Fibroblast of gingiva (primary cell): ENCODE data around the gene B9D1.

Source experiments
- DNase-seq: peaks from one replicate; pipeline ENCODE4 v3.0.0-alpha.2; 2011; ENCODE audit warnings: low read depth

Gene B9D1

DNA sequence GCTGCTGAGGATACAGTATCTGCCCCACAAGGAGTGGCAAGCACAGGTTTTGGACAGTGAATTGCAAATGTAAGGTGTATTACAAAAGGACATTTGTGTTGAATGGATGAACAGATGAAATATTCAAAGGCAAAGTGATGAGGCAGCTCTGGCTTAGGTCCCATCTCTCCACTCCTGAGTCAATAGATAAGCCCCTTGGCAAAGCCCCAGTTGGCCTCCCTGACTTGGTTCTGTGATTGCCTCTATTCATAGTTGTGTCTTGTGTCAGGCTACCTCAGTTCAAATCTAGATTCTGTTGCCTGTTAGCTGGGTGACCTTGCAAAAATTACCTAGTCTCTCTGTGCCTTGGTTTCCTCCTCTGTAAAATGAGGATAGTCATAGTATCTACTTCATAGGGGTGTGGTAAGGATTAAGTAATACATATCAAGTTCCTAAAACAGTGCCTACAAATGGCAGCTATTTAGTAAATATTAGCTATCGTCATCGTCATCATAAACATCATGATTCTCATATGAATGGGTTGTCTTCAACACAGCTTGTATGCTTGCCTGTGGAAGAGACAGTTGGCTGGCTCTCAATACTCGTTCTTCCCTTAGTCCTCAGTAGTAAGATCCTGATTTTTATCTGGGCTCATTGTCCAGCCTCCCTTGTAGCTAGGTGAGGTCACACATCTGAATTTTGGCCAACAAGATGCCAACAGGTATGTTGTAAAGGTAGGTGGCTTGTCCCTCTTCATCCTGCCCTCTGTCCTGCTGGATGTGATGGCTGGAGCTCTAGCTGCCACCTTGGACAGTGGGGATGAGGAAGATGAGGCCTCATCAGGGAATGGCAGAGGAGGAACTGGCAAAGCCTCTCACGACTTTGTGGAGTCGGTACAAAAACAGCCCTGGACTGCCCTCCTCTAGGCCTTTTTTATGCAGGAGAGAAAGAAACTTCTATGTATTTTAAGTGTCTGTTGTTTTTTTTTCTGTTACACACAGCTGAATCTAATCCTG, 26.6 kb upstream of the B9D1 start:
- DNase-seq, result no peak

DNA sequence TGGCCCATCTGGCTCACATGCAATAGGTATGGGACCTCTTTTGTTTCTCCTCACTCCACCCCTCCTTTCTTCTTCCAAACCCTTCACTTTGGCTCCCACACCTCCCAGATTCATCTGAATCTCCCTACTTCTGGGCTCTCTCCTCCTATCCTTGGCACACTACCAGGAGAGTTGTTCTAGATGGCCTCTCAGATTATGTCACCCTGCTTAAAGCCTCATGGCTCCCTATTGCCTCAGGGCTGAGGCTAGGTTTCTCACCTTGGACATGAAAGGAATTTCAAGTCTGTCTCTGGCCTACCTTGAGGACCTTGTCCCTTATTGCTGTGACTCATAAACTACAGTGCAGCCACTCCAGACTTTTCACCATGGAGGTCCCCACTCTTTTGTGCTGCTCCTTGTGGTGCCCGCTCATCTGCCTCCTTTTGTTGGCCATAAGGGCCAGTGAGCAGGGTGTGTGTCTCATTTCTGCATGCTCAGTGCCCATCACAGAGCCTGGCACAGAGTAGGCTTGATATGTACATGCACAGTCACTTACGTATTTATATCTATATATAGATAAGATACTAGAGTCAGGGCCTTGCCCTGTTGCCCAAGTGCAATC, 25.5 kb upstream of the B9D1 start:
- peak; percentile 77 for DNase-seq

- DNase-seq, result peak; percentile 92
Observed at GRCh38 chr17:19386974-19387920, 24.7 kb upstream of the B9D1 start, which contains the start of gene MFAP4. MFAP4 (minus strand) TSS chr17:19387190; CDS start chr17:19387155, 35 bp downstream.

DNA sequence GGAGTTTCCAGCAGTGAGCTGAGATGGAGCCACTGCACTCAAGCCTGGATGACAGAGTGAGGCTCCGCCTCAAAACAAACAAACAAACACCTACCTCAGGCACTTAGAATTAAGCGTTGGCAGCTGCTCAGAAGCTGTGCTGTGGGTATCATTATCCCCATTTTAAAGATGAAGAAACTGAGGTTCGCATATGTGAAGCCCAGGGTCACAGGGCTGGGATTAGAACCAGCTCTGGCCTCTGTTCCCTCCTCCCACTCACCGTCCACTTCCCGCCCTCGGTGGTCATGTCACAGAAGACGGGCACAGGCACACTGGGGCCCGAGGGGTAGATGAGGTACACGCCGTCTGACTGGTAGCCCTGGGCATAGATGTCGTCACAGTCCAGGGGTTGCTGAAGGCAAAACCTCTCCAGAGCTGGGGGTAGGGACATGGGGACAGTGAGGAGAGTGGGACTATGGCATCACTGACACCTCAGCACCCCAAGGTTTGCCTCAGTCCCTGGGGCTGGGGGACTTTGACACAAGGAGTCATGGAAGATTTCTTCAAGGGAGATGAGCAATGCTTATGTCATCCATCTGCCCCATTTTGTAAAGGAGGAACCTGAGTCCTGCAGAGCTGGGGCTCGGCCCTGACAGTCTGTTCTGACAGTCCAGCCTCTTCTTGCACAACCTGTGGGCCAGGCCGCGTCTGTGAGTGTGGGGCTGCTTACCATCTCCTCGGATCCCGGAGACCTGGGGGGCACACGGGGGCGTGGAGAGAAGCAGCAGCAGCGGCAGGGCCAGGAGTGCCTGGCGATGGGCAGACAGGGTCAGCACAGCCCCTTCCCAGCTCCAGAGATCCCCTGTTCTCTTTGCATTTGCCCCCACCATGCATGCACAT, 23.8 kb upstream of the B9D1 start:
- peak; percentile 89 for DNase-seq

GRCh38 chr17:19385521-19385983, 23.0 kb upstream of the B9D1 start:
- no peak for DNase-seq

GRCh38 chr17:19384723-19385391, 22.3 kb upstream of the B9D1 start:
- DNase-seq, result peak; percentile 97

GRCh38 chr17:19383681-19384470, 21.4 kb upstream of the B9D1 start:
- peak; percentile 23 for DNase-seq

GRCh38 chr17:19382531-19383444, 20.3 kb upstream of the B9D1 start:
- no peak for DNase-seq

DNA sequence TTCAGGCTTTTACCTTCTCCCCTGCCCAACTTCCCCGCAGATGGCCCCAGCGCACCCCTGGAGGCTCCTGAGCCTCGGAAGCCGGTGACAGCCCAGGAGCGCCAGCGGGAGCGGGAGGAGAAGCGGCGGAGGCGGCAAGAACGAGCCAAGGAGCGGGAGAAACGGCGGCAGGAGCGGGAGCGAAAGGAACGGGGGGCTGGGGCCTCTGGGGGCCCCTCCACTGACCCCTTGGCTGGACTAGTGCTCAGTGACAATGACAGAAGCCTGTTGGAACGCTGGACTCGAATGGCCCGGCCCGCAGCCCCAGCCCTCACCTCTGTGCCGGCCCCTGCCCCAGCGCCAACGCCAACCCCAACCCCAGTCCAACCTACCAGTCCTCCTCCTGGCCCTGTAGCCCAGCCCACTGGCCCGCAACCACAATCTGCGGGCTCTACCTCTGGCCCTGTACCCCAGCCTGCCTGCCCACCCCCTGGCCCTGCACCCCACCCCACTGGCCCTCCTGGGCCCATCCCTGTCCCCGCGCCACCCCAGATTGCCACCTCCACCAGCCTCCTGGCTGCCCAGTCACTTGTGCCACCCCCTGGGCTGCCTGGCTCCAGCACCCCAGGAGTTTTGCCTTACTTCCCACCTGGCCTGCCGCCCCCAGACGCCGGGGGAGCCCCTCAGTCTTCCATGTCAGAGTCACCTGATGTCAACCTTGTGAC, 19.4 kb upstream of the B9D1 start:
- DNase-seq, result no peak

DNA sequence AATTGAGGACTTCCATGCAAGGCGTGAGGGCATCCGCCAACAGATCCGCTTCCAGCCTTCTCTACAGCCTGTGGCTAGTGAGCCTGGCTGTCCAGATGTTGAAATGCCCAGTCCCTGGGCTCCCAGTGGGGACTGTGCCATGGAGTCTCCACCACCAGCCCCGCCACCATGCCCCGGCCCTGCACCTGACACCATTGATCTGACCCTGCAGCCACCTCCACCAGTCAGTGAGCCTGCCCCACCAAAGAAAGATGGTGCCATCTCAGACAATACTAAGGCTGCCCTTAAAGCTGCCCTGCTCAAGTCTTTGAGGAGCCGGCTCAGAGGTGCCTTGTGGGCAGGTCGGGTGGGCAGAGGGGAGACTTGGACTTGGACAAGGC, 18.8 kb upstream of the B9D1 start:
- no peak for DNase-seq

DNA sequence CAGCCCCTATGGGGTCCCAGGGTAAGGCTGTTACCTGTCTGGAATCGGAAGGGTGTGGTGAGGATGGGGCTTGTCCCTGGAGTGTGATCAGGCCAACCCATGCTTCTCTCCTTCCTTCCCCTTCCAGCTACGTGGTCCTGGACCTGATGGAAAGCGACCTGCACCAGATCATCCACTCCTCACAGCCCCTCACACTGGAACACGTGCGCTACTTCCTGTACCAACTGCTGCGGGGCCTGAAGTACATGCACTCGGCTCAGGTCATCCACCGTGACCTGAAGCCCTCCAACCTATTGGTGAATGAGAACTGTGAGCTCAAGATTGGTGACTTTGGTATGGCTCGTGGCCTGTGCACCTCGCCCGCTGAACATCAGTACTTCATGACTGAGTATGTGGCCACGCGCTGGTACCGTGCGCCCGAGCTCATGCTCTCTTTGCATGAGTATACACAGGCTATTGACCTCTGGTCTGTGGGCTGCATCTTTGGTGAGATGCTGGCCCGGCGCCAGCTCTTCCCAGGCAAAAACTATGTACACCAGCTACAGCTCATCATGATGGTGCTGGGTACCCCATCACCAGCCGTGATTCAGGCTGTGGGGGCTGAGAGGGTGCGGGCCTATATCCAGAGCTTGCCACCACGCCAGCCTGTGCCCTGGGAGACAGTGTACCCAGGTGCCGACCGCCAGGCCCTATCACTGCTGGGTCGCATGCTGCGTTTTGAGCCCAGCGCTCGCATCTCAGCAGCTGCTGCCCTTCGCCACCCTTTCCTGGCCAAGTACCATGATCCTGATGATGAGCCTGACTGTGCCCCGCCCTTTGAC, 18.2 kb upstream of the B9D1 start:
- no peak for DNase-seq

- no peak for DNase-seq
Observed at GRCh38 chr17:19379361-19380065, 17.0 kb upstream of the B9D1 start.

DNA sequence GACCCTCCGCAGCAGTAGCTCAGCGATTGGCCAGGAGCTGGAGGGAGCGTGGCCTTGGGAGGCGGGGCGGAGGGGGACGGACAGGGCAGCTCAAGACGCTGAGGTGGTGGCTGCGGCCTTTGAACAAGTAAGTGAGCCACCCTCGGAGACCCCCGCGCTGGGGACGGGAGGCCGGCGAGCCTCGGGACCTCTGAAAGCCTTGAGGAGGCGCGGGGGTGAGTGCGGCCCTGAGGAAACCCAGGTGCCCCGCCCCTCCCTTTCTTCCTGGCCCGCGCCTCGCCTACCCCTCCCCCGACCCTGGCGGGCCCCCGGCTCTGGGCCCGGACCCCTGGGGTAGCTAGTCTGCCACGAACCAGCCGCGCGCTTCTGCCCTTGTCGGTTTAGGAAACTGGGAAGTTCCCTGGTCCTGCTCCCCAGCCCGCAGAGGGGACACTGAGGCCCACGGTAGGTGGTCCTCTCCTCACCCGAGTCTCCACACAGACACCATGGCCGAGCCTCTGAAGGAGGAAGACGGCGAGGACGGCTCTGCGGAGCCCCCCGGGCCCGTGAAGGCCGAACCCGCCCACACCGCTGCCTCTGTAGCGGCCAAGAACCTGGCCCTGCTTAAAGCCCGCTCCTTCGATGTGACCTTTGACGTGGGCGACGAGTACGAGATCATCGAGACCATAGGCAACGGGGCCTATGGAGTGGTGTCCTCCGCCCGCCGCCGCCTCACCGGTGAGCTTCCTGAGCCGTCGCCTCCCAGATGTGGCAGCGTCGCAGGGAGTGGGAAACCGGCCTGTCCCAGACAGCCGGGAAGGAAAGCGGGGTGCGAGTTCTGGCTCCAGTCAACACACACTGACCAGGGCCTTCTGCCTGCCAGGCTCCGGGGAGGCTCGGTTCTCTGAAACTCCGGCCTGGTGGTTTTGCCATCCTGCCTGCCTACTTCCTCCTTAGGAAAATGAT, 16.2 kb upstream of the B9D1 start, which contains the start of gene MAPK7:
MAPK7 (plus strand) TSS at position 83 of the 945 bp plus-strand sequence; CDS start at position 486, 403 bp downstream.
- DNase-seq, result no peak

GRCh38 chr17:19377602-19378415, 15.3 kb upstream of the B9D1 start:
- peak; percentile 100 for DNase-seq
